Measurements from ENCODE around the gene PRSS2.

Gene PRSS2

DNA sequence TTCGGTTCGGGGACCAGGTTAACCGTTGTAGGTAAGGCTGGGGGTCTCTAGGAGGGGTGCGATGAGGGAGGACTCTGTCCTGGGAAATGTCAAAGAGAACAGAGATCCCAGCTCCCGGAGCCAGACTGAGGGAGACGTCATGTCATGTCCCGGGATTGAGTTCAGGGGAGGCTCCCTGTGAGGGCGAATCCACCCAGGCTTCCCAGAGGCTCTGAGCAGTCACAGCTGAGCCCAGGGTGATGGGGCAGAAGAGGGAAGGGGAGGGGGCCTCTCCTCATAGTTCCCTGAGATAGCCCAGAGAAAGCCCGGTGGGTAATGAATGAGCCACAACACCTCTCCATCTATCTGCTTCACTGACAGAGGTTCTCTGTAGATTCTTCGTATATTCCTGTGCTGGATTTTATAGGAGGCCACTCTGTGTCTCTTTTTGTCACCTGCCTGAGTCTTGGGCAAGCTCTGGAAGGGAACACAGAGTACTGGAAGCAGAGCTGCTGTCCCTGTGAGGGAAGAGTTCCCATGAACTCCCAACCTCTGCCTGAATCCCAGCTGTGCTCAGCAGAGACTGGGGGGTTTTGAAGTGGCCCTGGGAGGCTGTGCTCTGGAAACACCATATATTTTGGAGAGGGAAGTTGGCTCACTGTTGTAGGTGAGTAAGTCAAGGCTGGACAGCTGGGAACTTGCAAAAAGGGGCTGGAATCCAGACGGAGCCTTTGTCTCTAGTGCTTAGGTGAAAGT, 16.4 kb downstream of the PRSS2 start:
- no peak for DNase-seq (ENCODE audit: low read depth, low spot score)

DNA sequence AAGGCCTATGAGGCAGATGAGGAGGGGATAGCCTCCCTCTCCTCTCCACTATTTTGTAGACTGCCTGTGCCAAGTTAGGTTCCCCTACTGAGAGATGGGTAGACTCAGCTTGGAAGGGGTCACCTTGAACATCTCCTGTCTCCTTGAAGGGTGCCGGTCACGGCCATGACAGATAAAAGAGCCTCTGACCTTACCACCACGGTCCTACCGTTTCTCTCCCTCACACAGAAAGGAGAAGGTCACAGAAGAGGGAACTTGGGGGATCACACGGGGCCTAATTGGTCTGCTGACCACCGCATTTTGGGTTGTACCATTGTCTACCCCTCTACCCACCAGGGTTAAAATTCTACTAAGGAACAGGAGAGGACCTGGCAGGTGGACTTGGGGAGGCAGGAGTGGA, 17.0 kb downstream of the PRSS2 start:
- no peak for DNase-seq (ENCODE audit: low read depth, low spot score)

DNA sequence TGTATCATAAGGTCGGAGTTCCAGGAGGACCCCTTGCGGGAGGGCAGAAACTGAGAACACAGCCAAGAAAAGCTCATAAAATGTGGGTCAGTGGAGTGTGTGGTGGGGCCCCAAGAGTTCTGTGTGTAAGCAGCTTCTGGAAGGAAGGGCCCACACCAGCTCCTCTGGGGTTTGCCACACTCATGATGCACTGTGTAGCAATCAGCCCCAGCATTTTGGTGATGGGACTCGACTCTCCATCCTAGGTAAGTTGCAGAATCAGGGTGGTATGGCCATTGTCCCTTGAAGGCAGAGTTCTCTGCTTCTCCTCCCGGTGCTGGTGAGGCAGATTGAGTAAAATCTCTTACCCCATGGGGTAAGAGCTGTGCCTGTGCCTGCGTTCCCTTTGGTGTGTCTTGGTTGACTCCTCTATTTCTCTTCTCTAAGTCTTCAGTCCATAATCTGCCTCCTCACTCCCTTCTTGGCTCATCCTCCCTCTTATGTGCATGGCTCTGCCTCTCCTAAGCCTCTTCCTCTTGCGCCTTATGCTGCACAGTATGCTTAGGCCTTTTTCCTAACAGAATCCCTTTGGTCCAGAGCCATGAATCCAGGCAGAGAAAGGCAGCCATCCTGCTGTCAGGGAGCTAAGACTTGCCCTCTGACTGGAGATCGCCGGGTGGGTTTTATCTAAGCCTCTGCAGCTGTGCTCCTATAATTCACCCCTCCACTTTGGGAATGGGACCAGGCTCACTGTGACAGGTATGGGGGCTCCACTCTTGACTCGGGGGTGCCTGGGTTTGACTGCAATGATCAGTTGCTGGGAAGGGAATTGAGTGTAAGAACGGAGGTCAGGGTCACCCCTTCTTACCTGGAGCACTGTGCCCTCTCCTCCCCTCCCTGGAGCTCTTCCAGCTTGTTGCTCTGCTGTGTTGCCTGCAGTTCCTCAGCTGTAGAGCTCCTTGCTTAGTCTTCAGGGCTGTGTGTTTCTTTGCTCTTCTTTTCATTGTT, 17.8 kb downstream of the PRSS2 start:
- DNase-seq (ENCODE audit: low read depth, low spot score), result no peak

DNA sequence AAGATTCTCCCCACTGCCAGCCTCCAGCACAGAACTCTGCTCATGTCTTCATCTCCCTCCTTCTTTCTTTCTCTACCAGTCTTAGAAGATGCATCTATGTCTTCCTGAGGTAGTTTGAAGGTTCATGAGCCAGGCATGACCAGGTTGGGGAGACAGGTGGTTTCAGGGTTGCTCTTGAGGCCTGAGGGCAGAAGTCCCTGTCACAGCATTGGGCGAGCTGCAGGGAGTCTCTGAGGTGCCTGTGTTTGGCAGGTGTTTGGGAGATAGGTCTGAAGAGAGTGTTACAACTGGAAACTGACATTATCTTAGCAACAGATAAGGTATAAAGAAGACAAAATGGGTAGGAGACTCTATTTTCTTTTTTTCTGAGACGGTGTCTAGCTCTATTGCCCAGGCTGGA, 18.7 kb downstream of the PRSS2 start:
- no peak for DNase-seq (ENCODE audit: low read depth, low spot score)

DNA sequence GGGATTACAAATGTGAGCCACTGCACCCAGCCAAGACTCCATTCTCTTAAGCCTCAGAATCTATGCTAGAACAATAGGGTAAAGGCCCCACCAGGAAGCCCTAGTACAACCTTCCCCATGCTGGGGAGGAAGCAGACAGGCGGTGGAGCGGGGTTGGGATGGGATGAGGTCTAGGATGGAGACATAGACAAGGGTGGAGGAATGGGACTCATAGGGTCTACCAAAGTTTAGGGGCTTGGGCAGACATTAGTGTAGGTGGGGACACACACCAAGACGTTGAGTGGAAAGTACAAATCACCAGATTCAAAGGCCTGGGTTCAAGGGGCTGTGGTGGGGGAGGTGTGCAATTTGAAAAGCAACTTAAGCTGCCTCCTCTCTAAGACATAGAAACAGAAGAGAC, 19.3 kb downstream of the PRSS2 start:
- no peak for DNase-seq (ENCODE audit: low read depth, low spot score)

DNA sequence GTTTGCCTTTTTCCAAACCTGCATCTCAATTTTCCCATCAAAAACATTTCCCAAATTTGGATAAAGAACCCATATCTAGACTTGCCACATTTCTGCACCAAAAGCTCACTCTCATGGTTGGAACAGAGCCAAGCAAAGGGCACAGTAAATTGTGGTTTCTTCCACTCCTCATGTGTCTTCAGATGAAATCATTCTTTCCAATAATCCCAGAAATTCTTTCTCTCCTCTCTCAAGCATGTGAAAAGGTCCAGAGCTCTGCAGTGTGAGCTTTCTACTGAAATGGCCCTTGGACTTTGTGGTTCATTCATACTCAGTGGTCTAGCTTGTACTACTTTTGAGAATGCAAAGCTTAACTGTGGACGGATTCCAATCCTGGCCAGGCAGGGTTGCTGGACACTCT, 19.8 kb downstream of the PRSS2 start:
- DNase-seq (ENCODE audit: low read depth, low spot score), result no peak

DNA sequence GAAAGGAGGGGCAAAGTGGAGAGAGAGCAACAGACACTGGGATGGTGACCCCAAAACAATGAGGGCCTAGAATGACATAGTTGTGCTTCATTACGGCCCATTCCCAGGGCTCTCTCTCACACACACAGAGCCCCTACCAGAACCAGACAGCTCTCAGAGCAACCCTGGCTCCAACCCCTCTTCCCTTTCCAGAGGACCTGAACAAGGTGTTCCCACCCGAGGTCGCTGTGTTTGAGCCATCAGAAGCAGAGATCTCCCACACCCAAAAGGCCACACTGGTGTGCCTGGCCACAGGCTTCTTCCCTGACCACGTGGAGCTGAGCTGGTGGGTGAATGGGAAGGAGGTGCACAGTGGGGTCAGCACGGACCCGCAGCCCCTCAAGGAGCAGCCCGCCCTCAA, 20.7 kb downstream of the PRSS2 start:
- DNase-seq (ENCODE audit: low read depth, low spot score), result no peak

DNA sequence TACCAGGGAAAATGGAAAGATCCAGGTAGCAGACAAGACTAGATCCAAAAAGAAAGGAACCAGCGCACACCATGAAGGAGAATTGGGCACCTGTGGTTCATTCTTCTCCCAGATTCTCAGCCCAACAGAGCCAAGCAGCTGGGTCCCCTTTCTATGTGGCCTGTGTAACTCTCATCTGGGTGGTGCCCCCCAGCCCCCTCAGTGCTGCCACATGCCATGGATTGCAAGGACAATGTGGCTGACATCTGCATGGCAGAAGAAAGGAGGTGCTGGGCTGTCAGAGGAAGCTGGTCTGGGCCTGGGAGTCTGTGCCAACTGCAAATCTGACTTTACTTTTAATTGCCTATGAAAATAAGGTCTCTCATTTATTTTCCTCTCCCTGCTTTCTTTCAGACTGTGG, 21.4 kb downstream of the PRSS2 start:
- DNase-seq (ENCODE audit: low read depth, low spot score), result no peak

DNA sequence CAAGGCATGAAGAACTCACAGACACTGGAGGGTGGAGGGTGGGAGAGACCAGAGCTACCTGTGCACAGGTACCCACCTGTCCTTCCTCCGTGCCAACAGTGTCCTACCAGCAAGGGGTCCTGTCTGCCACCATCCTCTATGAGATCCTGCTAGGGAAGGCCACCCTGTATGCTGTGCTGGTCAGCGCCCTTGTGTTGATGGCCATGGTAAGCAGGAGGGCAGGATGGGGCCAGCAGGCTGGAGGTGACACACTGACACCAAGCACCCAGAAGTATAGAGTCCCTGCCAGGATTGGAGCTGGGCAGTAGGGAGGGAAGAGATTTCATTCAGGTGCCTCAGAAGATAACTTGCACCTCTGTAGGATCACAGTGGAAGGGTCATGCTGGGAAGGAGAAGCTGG, 21.8 kb downstream of the PRSS2 start:
- no peak for DNase-seq (ENCODE audit: low read depth, low spot score)

DNA sequence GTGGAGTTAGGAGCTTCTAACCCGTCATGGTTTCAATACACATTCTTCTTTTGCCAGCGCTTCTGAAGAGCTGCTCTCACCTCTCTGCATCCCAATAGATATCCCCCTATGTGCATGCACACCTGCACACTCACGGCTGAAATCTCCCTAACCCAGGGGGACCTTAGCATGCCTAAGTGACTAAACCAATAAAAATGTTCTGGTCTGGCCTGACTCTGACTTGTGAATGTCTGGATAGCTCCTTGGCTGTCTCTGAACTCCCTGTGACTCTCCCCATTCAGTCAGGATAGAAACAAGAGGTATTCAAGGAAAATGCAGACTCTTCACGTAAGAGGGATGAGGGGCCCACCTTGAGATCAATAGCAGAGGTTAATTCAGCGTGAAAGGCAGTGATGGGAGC, 22.4 kb downstream of the PRSS2 start:
- no peak for DNase-seq (ENCODE audit: low read depth, low spot score)

DNA sequence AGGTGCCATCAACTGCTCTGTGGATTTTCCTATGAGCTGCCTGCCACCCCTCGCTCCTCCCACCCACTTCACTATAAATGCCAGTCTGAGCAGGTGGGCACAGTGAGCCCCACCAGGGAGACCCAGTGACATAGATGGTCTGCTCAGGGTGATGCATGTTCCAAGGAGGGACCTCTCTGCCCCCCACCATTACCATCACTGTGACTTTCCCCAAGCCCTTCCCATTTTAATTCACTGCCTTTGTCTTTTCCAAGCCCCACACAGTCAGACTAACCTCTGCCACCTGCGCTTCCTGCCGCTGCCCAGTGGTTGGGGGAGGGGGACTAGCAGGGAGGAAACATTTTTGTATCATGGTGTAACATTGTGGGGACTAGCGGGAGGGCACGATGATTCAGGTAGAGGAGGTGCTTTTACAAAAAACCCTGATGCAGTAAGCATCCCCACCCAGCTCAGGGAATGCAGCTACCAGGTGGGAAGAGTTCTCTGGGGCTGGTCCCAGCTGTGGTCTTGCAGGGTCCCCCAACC, 24.6 kb downstream of the PRSS2 start:
- no peak for DNase-seq (ENCODE audit: low read depth, low spot score)

DNA sequence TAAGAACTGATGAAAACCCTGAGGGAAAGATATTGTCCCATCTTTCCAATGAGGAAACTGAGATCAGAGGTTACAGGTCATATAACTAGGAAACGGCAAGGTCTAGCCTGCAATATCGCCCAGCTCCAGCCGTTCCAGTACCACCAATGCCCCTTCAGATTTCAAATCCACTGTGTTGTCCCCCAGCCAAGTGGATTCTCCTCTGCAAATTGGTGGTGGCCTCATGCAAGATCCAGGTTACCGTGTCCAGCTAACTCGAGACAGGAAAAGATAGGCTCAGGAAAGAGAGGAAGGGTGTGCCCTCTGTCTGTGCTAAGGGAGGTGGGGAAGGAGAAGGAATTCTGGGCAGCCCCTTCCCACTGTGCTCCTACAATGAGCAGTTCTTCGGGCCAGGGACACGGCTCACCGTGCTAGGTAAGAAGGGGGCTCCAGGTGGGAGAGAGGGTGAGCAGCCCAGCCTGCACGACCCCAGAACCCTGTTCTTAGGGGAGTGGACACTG, 25.3 kb downstream of the PRSS2 start:
- DNase-seq (ENCODE audit: low read depth, low spot score), result no peak

DNA sequence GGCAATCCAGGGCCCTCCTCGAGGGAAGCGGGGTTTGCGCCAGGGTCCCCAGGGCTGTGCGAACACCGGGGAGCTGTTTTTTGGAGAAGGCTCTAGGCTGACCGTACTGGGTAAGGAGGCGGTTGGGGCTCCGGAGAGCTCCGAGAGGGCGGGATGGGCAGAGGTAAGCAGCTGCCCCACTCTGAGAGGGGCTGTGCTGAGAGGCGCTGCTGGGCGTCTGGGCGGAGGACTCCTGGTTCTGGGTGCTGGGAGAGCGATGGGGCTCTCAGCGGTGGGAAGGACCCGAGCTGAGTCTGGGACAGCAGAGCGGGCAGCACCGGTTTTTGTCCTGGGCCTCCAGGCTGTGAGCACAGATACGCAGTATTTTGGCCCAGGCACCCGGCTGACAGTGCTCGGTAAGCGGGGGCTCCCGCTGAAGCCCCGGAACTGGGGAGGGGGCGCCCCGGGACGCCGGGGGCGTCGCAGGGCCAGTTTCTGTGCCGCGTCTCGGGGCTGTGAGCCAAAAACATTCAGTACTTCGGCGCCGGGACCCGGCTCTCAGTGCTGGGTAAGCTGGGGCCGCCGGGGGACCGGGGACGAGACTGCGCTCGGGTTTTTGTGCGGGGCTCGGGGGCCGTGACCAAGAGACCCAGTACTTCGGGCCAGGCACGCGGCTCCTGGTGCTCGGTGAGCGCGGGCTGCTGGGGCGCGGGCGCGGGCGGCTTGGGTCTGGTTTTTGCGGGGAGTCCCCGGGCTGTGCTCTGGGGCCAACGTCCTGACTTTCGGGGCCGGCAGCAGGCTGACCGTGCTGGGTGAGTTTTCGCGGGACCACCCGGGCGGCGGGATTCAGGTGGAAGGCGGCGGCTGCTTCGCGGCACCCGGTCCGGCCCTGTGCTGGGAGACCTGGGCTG, 26.0 kb downstream of the PRSS2 start:
- no peak for DNase-seq (ENCODE audit: low read depth, low spot score)

DNA sequence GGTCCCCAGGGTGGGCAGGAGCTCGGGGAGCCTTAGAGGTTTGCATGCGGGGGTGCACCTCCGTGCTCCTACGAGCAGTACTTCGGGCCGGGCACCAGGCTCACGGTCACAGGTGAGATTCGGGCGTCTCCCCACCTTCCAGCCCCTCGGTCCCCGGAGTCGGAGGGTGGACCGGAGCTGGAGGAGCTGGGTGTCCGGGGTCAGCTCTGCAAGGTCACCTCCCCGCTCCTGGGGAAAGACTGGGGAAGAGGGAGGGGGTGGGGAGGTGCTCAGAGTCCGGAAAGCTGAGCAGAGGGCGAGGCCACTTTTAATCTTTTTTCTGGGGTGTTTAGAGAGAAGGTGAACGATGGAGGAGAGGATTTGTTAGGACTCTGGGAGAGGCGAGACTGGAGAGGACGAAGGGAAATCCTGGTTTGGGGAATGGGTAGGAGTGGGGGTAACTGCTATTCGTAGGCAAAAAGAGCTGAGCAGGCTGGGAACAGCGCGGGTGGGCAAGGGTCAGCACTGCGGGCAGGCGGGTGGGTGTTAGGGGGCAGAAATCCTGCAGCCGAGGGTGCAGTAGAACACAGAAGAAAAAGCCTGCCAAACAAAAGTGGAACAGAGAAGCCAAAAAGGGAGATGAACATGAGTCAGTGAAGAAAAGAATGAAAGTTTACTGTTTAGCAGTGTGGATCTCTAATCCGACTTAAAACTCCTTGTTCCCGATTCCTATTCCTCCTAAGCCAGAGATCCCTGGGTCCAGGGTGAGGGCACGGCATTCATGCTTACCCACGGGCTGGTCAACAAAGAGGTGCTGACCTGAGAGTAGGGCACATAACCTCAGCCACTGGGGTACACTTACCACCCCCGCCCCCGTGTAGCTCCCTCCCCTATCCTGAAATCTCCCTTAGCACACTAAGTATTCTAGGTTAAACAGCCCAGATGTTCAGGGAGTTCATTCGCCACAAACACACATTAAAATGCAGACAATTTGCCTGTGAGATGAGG, 26.9 kb downstream of the PRSS2 start:
- no peak for DNase-seq (ENCODE audit: low read depth, low spot score)

DNA sequence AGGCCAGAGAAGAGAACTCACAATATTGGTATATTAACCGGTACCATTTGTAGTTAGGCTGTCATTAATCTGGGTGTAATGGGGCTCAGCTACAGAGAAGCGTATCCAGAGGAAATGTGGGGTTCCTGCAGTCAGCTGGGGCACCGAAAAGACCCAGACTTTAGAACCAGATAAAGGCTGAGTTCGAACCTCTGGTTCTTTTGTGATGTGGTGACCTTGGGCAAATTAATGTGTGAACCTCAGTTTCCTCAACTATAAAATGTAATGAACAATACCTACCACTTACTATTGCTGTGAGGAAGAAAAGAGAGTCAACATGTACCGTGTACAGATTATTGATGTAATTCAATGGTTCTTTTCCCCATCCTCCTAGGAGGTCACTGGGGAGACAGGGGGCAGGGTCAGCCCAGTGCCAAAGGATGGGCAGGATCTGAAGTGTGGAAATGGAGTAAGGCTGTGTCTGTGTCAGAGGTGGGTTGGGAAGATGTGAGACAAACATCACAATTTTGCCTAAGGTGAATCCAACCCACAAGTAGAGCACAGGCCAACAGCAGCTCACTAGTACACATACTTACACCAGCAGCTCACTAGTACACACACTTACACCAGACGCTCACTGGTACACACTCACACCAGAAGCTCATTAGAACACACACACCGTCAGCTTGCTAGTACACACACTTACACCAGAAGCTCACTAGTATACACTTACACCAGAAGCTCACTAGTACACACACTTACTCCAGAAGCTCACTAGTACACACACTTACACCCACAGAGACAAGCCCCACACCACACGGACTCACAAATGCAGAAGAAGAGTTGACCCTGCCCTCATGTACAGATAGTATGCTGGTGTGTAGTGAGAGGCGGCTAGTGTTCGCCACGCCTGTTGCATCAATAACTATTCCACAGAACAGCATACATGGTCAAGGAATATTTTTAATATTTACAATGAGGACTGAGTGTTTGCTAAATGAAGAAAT, 28.0 kb downstream of the PRSS2 start:
- DNase-seq (ENCODE audit: low read depth, low spot score), result no peak

DNA sequence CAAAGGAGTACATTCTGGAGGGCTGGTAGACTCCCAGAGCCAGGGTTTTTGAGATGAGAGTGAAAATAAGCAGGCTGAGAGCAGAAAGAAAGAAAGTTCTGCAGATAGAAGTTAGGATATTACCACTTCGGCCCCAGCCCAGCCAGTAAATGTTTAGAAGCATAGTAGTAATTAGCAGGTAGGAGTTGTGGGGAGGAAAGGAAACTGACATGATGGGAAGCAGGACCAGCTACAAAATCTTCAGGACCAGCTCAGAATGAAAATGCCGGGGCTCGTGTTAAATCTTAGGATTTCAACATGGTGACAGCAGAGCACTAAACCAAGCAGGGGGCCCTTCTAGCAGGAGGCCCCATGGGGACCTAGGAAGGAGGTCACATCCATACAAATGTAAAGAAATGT, 28.7 kb downstream of the PRSS2 start:
- DNase-seq (ENCODE audit: low read depth, low spot score), result no peak

DNA sequence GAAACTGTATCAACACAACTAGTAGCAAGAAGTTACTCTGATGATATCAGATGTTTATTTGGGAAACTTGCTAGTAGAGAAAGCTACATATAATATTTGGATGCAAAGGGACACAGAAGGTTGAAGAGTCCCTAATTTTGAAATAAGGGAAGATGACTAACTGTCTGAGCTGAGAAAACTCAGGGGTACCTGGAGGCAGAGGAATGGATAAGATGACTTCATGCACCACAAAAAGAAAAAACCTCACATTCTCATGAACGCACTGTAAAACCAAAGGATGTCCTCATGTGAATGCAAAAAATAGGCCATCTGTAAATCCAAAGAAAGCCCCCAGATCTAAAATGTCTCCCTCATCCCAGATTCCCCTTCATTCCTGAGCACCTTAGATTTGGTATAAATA, 29.3 kb downstream of the PRSS2 start:
- DNase-seq (ENCODE audit: low read depth, low spot score), result no peak

DNA sequence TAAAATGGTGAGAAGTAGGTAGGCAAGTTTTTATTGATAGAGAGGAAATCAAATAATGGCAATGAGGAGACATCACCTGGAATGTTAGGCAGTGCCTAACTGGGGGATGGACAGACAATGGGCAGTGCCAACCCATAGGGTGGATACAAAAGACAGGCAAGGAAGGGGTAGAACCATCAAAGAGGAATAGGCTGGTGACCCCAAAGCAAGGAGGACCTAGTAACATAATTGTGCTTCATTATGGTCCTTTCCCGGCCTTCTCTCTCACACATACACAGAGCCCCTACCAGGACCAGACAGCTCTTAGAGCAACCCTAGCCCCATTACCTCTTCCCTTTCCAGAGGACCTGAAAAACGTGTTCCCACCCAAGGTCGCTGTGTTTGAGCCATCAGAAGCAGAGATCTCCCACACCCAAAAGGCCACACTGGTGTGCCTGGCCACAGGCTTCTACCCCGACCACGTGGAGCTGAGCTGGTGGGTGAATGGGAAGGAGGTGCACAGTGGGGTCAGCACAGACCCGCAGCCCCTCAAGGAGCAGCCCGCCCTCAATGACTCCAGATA, 30.0 kb downstream of the PRSS2 start:
- DNase-seq (ENCODE audit: low read depth, low spot score), result no peak

Measured in brain pericyte (primary cell).